Bronchial smooth muscle cell (primary cell): ENCODE measurements around the gene PSMB9. TPM values are rescaled to one million over a fixed set of nuclear protein-coding genes. Genes with fewer than 3 reads are reported as not detected.

Experiments
- total RNA-seq: library from RNA; depleted of rRNA; stranded (reverse); fragments of >200 nt; gene quantifications from 2 replicates; pipeline ENCODE4 v1.2.1, GENCODE V29; 2014

PSMB9 gene
- total RNA-seq, result 48.1 and 49.2 TPM in 2 replicates

GRCh38 chr6:32853541-32854375, at the start of gene PSMB9, which contains the start of gene TAP1:
PSMB9 (plus strand) TSS chr6:32854192; CDS start chr6:32854230, 38 bp downstream.
TAP1 (minus strand) TSS chr6:32853704; CDS start chr6:32853636, 68 bp downstream.

DNA sequence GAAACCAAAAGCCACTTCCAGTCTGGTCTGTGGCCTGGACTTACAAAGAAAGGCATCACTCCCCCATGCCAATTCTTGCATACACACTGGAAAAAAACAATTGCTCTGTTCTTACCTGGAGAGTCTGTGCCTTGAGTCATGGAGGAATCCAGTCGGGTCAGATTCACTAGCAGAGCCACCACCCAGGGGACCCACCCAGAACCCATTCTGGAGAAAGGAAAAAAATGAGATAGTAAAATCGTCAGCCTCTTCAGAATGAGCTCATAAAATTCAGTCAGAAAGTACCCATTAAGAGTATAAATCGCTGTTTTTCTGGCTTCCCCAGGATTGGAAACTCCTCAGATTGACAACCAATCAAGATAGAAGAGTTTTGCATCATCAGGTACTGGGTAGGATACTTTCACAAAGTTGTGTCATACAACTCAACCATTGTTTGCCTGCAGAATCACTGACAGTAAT, 37.2 kb upstream of the PSMB9 start, which contains the start of gene HLA-DOB:
Gene HLA-DOB (minus strand): TSS at position 257 of the 459 bp plus-strand sequence. CDS start 51 bp downstream, at position 206.

GRCh38 chr6:32838114-32838958, 15.7 kb upstream of the PSMB9 start, which contains the start of gene TAP2:
TAP2 (minus strand) TSS chr6:32838739; CDS start chr6:32838233, 506 bp downstream.

GRCh38 chr6:32843979-32844838, 9.8 kb upstream of the PSMB9 start, which contains the start of gene PSMB8:
PSMB8 (minus strand) TSS chr6:32844047; CDS start chr6:32843996, 51 bp downstream.

Other genes with a start within 250 kb of the PSMB9 start
- gene HLA-DQA1, start 216.8 kb upstream of the PSMB9 start, total RNA-seq, result 0.16 TPM in 1 of 2 replicates, not detected in the other
- not detected in 2 replicates for gene HLA-DQB1, start 187.5 kb upstream of the PSMB9 start, total RNA-seq
- gene HLA-DQA2, start 112.8 kb upstream of the PSMB9 start, total RNA-seq, result not detected in 2 replicates
- gene HLA-DQB2, start 90.7 kb upstream of the PSMB9 start, total RNA-seq, result not detected in 2 replicates
- 0.32 and 1.5 TPM in 2 replicates for gene HLA-DOB, start 37.2 kb upstream of the PSMB9 start, total RNA-seq
- gene TAP2, start 15.5 kb upstream of the PSMB9 start, total RNA-seq, result 22.1 and 28.9 TPM in 2 replicates
- gene PSMB8, start 10.1 kb upstream of the PSMB9 start, total RNA-seq, result 71.3 and 74.7 TPM in 2 replicates
- 31.8 and 34.8 TPM in 2 replicates for gene TAP1, start 488 bp upstream of the PSMB9 start, total RNA-seq
- gene HLA-DMB, start 86.8 kb downstream of the PSMB9 start, total RNA-seq, result 0.09 and 0.79 TPM in 2 replicates
- 4.6 and 5.3 TPM in 2 replicates for gene HLA-DMA, start 98.9 kb downstream of the PSMB9 start, total RNA-seq
- gene BRD2, start 114.4 kb downstream of the PSMB9 start, total RNA-seq, result 43.8 and 55.0 TPM in 2 replicates
- gene HLA-DOA, start 155.4 kb downstream of the PSMB9 start, total RNA-seq, result under 0.01 TPM in 1 of 2 replicates, not detected in the other
- 2.4 TPM in 1 of 2 replicates, not detected in the other for gene HLA-DPA1, start 219.5 kb downstream of the PSMB9 start, total RNA-seq
- gene HLA-DPB1, start 221.8 kb downstream of the PSMB9 start, total RNA-seq, result 3.5 and 10.4 TPM in 2 replicates